HAP-1 (cell line): ENCODE results near the gene CAMK1D.
"Not testable (repeated sequence)": the region's sequence is repeated elsewhere in the genome, so short reads cannot be mapped to it uniquely, and the experiment has no call there.

Experiments
- DNase-seq, 2 experiments: peaks; one replicate each; pipeline ENCODE4 v3.0.0-alpha.2; 2016 to 2020; ENCODE audit warnings: low spot score in 2 of 2
- H3K27me3 ChIP-seq: fragments of 250-450 bp; sonication (Bioruptor Pico); 2 replicates; pipeline ENCODE4 v1.5.1; 2020; ENCODE audit warnings: low read depth, mild to moderate bottlenecking, moderate library complexity
- H3K36me3 ChIP-seq: fragments of 250-450 bp; sonication (Bioruptor Pico); replicated peaks from 2 replicates; pipeline ENCODE4 v1.5.1; 2020; ENCODE audit warnings: mild to moderate bottlenecking
- H3K4me1 ChIP-seq: fragments of 250-450 bp; sonication (Bioruptor Pico); 2 replicates; pipeline ENCODE4 v1.5.1; 2020; ENCODE audit warnings: mild to moderate bottlenecking
- H3K4me3 ChIP-seq: fragments of 250-450 bp; sonication (Bioruptor Pico); 2 replicates; pipeline ENCODE4 v1.5.1; 2020; ENCODE audit warnings: mild to moderate bottlenecking, moderate library complexity
- H3K9me3 ChIP-seq: fragments of 250-450 bp; sonication (Bioruptor Pico); 2 replicates; pipeline ENCODE4 v1.5.1; 2020; ENCODE audit warnings: mild to moderate bottlenecking, moderate library complexity
- in situ Hi-C: fragments of 300-500 bp; cut with MboI; formaldehyde crosslinking; loops from 3 replicates; pipeline ENCODE4 v1.14.3; 2020; ENCODE audit warnings: low sequenced_read_pairs, inconsistent platforms, mixed read lengths

CAMK1D gene

DNA sequence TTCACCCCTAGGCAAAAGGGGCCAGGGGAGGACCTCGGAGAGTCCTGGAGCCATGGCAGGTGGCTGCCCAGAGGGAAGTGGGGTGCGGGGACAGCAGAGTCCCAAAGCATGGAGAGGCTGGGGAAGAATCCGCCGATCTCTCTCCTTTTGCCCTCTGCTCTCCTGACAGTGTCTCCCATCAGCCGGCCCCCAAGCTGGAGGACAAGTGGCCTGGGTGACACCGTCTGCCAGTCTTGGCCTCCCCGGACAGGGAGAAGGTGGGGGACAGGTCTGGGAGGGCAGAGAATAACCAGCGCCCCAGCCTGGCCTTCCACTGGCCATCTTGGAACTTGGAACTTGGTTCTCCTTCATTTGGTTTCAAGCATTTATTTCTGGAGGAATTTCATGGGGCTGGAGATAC, 77.9 kb downstream of the CAMK1D start:
- H3K9me3 ChIP-seq, result no peaks in the 10 kb centered on the region
- no peaks in the 10 kb centered on the region for H3K27me3 ChIP-seq
- no peak for DNase-seq
- H3K4me3 ChIP-seq, result no peak overlapping the region
- no peaks in the 10 kb centered on the region for H3K4me1 ChIP-seq
- H3K36me3 ChIP-seq, result no peaks in the 10 kb centered on the region
- in situ Hi-C loops, result no loop called here

DNA sequence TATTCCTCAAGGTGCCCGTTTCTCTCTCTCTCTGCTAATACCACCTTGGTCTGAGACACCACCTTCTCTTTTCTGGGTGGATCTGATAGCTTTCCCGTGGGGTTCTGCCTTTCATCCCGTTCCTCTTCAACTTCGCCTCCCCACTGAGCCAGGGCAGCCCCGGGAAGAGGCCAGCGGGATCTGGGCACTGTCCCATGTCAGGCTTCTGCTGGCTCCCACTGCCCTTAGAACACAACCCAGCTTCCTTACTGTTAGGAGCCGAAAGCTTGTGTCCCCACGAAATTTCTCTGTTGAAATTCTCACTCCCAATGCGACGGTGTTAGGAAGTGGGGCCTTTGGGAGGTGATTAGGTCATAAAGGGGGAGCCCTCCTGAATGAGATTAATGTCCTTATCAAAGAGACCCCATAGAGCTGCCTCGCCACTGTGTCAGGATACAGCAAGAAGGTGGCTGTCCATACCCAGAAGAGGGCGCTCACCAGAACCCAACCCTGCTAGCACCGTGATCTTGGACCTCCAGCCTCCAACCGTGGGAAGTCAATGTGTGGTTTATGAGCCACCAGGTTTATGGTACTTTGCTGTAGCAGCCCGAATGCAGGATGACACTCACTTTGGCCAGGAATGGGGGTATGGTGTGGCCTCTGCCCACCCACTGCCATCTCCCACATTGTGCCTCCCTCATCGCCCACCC, 79.2 kb downstream of the CAMK1D start:
- no peaks in the 10 kb centered on the region for H3K9me3 ChIP-seq
- no peaks in the 10 kb centered on the region for H3K27me3 ChIP-seq
- no peaks in the 10 kb centered on the region for H3K4me1 ChIP-seq
- no peak overlapping the region for H3K4me3 ChIP-seq
- in situ Hi-C loops, result no loop called here
- DNase-seq, result no peak
- H3K36me3 ChIP-seq, result no peaks in the 10 kb centered on the region

DNA sequence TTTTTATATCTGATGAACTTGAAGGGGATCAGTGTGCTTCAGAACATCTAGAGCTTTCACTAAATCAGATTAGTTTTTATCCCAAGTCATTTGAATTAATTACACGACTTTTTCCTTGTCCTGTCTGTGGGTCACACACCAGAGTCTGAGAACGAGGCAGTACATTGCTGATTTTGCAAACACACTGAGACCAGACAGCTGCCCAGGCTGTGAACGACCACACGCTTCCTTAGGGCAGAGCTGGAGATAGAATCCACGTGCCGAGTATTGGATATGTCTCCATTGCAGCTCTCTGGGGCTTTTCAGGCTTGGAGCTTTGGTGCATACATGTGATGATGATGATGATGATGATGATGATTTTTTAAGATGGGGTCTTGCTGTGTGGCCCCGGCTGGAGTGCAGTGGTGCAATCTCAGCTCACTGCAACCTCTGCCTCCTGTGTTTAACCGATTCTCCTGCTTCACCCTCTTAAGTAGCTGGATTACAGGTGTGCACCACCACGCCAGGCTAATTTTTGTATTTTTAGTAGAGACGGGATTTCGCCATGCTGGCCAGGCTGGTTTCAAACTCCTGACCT, 81.1 kb downstream of the CAMK1D start:
- no peaks in the 10 kb centered on the region for H3K9me3 ChIP-seq
- no peaks in the 10 kb centered on the region for H3K4me1 ChIP-seq
- in situ Hi-C loops, result no loop called here
- H3K27me3 ChIP-seq, result no peaks in the 10 kb centered on the region
- DNase-seq, result no peak
- no peak overlapping the region for H3K4me3 ChIP-seq
- H3K36me3 ChIP-seq, result no peaks in the 10 kb centered on the region

DNA sequence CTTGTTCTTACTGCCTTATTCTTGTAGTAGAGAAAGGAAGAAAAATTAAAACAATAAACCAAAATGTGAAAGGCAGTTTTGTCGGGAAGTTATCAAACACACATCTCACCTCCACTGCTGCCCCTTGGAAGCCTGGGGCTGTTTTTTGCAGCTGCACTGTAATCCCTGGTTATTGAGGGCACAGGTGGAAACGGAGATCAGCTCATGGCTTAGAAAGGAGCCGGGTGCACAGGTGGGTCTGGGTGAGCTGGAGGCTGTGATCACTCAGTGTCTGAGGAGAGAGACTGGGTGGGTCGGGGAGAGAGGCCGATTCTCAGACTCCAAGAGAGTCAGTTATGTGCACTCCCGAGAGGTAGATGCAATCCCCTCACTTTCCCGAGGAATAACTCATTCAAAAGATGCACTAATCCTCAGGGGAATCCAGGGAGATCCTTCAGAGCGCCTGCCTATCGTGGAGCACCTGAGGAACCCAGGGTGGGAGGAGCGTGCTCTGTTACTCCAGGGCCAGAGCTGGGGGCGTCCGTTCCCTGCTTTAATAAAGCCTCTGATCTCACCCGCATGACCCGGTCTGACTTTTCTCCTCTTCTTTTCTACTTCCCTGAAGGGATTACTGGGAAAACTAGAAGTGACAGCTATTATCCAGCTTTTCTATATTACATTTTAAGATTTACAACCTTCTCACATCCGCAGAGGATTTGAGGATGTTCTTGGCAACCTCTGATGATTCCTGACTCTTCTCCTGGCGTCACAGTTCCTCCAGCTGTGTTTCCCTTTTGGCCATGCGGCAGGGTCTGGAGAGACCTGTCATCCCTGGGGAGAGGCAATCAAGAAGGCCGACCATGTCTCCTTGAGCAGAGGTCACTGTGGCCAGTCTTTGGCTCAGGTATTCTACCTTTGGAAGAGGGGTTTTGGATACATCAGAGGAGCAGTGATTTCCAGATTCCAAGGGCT, 82.1 kb downstream of the CAMK1D start:
- no peak overlapping the region for H3K4me3 ChIP-seq
- DNase-seq, result no peak
- no peaks in the 10 kb centered on the region for H3K9me3 ChIP-seq
- no peaks in the 10 kb centered on the region for H3K4me1 ChIP-seq
- no peaks in the 10 kb centered on the region for H3K36me3 ChIP-seq
- in situ Hi-C loops, result no loop called here
- H3K27me3 ChIP-seq, result no peaks in the 10 kb centered on the region

DNA sequence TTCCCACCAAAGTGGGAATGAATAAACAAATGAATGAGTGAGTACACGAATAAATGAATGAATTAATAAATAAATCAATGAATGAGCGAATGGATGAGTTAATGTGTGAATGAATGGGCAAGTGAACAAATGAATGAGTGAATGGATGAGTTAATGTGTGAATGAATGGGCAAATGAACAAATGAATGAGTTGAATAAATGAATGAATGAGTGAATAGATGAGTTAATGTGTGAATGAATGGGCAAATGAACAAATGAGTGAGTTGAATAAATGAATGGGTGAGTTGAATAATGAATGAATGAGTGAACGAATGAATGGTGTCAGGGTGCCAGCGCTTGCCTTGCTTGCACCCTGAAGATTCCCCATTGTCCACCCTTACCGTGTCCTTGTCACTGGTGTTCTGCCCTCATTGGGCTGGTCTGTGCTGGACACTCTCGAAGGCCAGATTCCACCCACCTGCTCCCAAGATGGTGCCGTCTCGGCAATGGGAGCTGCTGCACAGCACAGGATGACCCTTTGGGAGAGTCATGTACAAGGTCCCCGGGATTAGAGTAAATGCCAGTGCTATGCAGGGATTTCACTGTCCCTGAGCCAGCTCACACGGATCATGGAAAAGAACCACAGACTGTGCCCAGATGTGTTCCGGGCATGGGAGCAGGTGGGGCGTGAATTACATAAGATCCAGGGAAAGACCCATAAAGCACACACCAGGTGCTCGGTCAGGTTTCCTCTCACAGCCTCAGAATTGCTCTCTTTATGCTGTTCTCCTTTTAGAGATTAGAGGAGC, 83.2 kb downstream of the CAMK1D start:
- in situ Hi-C loops, result no loop called here
- no peaks in the 10 kb centered on the region for H3K27me3 ChIP-seq
- H3K4me3 ChIP-seq, result no peak overlapping the region
- no peaks in the 10 kb centered on the region for H3K9me3 ChIP-seq
- no peaks in the 10 kb centered on the region for H3K4me1 ChIP-seq
- H3K36me3 ChIP-seq, result no peaks in the 10 kb centered on the region
- no peak for DNase-seq

DNA sequence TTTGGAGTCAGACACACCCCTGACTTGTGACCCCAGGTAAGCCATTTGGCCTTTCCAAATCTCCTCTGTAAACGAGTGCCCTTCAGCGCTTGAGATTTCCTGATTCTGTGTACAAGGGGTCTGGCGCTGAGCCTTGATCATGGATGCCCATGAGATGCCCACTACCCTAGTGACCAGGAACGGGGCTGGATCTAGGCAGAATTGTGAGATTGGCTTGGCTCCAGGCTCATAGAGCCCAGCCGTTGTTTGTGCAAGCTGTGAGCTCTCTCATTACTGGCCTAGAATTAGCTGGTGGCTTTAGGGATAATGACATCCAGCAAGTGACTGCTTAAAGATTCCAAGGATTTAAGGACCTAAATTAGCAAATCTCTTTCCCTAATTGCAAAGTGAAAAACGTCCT, 84.9 kb downstream of the CAMK1D start:
- in situ Hi-C loops, result no loop called here
- no peaks in the 10 kb centered on the region for H3K9me3 ChIP-seq
- no peak overlapping the region for H3K4me3 ChIP-seq
- no peaks in the 10 kb centered on the region for H3K36me3 ChIP-seq
- no peak for DNase-seq
- H3K4me1 ChIP-seq, result no peaks in the 10 kb centered on the region
- H3K27me3 ChIP-seq, result no peaks in the 10 kb centered on the region

DNA sequence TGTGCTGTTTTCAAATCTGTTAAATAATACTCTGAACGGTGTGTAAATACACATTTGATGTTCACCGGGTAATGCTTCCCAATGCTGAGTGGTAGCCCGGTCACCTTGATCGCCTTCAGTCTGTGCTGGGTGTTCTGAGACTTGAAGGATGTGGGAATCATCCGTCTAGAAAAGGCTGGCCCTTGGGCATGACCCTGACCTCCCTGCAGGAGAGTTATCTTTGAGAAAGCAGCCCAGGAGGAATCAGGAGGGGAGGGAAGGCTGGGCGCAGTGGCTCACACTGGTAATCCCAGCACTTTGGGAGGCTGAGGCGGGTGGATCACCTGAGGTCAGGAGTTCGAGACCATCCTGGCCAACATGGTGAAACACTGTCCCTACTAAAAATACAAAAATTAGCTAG, 85.3 kb downstream of the CAMK1D start:
- H3K27me3 ChIP-seq, H3K9me3 ChIP-seq, DNase-seq, H3K36me3 ChIP-seq, in situ Hi-C loops, H3K4me3 ChIP-seq, H3K4me1 ChIP-seq: not testable (repeated sequence)

DNA sequence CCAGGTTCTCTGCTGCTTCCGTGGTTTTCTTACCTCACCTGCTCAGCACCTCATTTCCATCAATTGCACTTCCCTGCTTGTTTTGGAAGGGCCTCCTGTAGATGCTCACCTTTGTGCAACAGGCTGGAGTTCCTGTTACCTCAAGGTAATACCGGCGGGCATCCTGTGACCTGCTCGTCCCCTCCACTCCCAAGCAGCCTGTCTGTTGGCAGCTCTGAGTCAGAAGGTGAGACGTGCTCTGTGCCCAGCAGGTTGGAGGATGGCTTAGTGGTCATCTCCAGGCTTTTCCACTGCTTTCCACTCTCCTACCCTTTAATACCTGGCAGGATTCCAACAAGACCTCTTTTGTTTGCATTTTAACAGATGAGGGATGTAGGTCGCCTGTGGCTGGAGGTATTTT, 86.0 kb downstream of the CAMK1D start:
- DNase-seq, result no peak
- Histone ChIP-seq H3K4me3 (no peak overlapping the region), H3K36me3 (no peaks in the 10 kb centered on the region), H3K4me1 (no peaks in the 10 kb centered on the region), H3K9me3 (no peaks in the 10 kb centered on the region), H3K27me3 (no peaks in the 10 kb centered on the region)
- in situ Hi-C loops, result no loop called here

DNA sequence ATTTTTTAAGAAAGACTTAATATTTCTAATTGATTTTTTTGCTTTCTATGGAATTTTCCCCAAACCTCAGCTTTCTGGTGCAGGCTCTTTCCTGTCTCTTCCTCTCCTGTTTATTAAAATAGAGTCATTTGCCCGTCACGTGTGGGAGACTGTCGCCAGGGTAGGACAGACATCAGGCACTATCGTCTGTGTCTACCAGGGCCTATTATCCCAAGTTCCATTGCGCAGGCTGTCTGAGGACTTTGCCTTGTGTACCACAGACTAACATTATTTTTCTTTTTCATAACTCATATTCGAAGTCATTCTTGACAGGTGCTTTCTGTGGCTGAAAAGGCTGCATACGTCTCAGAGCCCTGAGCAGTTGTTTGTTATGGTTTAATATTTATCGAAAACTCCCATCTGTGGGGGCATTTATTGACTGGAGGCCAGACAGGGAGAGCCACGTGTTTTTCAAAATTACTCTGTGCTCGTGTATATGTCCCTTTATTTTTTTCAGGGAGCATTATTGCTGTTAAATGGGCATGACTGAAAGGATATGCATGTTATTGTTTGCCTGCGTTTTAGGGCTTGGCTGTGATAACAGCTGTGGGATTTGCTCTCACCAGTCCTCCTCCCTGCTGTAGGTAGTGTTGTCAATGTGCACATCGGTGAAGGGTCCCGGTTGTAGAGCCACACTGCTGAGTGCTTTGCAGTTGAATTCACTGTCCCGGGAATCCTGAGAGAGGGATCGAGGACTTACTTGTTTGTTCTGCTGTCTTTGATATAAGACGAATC, 89.8 kb downstream of the CAMK1D start:
- peaks cover 2% of the 10 kb centered on the region for H3K4me1 ChIP-seq
- DNase-seq, result no peak
- in situ Hi-C loops, result no loop called here
- no peaks in the 10 kb centered on the region for H3K9me3 ChIP-seq
- H3K27me3 ChIP-seq, result no peaks in the 10 kb centered on the region
- H3K36me3 ChIP-seq, result no peaks in the 10 kb centered on the region
- no peak overlapping the region for H3K4me3 ChIP-seq

DNA sequence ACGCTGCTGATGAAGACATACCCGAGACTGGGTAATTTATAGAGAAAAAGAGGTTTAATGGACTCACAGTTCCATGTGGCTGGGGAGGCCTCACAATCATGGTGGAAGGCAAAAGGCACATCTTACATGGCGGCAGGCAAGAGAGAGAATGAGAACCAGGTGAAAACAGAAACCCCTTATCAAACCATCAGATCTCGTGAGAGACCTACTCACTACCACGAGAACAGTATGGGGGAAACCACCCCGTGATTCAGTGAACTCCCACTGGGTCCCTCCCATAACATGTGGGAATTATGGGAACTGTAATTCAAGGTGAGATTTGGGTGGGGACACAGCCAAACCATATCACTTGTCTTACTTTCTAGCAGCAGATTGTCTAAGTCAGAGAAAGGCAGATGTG, 90.4 kb downstream of the CAMK1D start:
- H3K4me3 ChIP-seq, H3K9me3 ChIP-seq, H3K27me3 ChIP-seq, in situ Hi-C loops, DNase-seq, H3K4me1 ChIP-seq, H3K36me3 ChIP-seq: not testable (repeated sequence)

DNA sequence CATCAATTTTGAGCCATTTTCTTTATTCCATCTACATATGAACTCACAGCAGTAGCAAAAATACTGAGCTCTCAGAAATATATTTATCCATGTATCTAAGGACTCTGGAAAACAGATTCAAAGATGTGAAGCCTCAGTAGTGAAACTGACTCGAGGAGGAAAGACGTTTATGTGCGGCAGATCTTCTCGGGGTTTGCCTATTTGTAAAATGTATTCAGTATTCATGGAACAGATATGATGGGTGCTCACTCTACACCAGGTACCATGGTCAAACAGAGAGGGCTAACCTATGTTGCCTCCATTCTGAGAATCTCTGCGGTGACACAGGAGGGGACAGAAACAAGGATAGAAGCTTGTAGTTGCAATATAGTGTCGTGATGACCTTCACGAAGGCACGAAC, 93.7 kb downstream of the CAMK1D start:
- H3K9me3 ChIP-seq, result no peaks in the 10 kb centered on the region
- H3K4me3 ChIP-seq, result no peak overlapping the region
- no peaks in the 10 kb centered on the region for H3K36me3 ChIP-seq
- no peak for DNase-seq
- no peaks in the 10 kb centered on the region for H3K27me3 ChIP-seq
- H3K4me1 ChIP-seq, result peaks cover 18% of the 10 kb centered on the region
- in situ Hi-C loops, result no loop called here

DNA sequence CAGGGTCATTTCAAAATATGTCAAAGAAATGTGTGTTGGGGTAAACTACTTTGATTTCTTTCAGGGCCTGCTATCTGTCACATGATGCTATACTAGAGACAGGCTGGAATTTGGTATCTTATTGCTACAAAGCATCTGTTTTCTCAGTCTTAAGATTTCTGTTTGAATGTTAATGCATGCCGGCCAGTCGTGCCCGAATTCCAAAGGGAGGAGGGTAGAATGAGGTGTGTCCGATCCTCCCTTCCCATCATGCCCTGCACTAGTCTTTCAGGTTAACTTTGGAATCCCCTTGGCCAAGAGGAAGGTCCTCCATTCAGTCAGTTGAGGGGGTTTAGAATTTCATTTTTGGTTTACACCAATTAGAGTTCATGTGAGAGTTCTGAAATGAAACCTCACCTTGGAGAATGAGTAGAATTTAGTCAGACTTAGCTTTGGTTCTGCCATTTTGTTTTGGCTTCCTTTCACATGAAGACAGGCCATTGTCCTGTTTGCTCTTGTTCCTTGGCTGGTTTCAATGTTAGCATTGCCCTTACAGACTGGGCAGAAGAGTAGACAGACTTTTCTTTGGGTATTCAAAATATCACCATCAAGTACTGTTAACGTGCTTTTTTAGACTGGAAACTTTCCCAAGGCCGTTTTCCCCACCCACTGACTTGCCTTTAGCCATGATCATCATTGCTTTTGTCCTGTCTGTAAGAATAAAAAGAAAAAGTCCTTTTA, 95.8 kb downstream of the CAMK1D start:
- Histone ChIP-seq H3K9me3 (no peaks in the 10 kb centered on the region), H3K4me1 (peaks cover 18% of the 10 kb centered on the region), H3K4me3 (no peak overlapping the region), H3K36me3 (no peaks in the 10 kb centered on the region), H3K27me3 (no peaks in the 10 kb centered on the region)
- in situ Hi-C loops, result no loop called here
- DNase-seq, result peak in 1 of 2 experiments; percentile 57
